Progenitor cell of endocrine pancreas (in vitro differentiated cells): Measurements from ENCODE around the gene TMEM43. TPM values are rescaled to one million over a fixed set of nuclear protein-coding genes. Genes with fewer than 3 reads are reported as not detected.
"Not testable (repeated sequence)": the region's sequence is repeated elsewhere in the genome, so short reads cannot be mapped to it uniquely, and the experiment has no call there.

Source experiments
- DNase-seq: peaks from one replicate; pipeline ENCODE4 v3.0.0; 2021; ENCODE audit warnings: low spot score; ENCODE audit not compliant: unreplicated experiment
- H3K27ac Mint-ChIP-seq: 2 replicates; pipeline ENCODE4 v1.8.0; 2021; ENCODE audit warnings: mild to moderate bottlenecking, moderate library complexity, mixed read lengths
- H3K27me3 Mint-ChIP-seq: 2 replicates; pipeline ENCODE4 v1.8.0; 2021; ENCODE audit warnings: mixed read lengths
- H3K36me3 Mint-ChIP-seq: 2 replicates; pipeline ENCODE4 v1.8.0; 2022; ENCODE audit warnings: mixed read lengths; ENCODE audit not compliant: insufficient read depth
- H3K4me1 Mint-ChIP-seq: 2 replicates; pipeline ENCODE4 v1.8.0; 2021; ENCODE audit warnings: low read depth, mixed read lengths
- H3K4me3 Mint-ChIP-seq: 2 replicates; pipeline ENCODE4 v1.8.0; 2021; ENCODE audit warnings: low read depth, mild to moderate bottlenecking, moderate library complexity, mixed read lengths
- H3K9me3 Mint-ChIP-seq: 2 replicates; pipeline ENCODE4 v1.8.0; 2021; ENCODE audit warnings: low read depth, mixed read lengths
- CTCF ChIP-seq: fragments of 200-600 bp; sonication (generic); IDR thresholded peaks from one replicate; pipeline ENCODE4 v1.5.0; 2021; ENCODE audit warnings: antibody characterized with exemption, mild to moderate bottlenecking; ENCODE audit not compliant: unreplicated experiment
- total RNA-seq: library from RNA; stranded (reverse); gene quantifications from 2 replicates; pipeline ENCODE4 v1.2.1, GENCODE V29; 2021

TMEM43 gene
- total RNA-seq, 1 donor from 2014 or later, result 40.0 TPM

GRCh38 chr3:14092464-14092863, 32.4 kb upstream of the TMEM43 start:
- H3K9me3 Mint-ChIP-seq, result peaks cover 27% of the 10 kb centered on the region
- no peaks in the 10 kb centered on the region for H3K27me3 Mint-ChIP-seq
- H3K36me3 Mint-ChIP-seq, result peaks cover 2% of the 10 kb centered on the region
- no peak for DNase-seq
- TF ChIP-seq CTCF, result no peak
- H3K27ac Mint-ChIP-seq, result no peak overlapping the region
- H3K4me1 Mint-ChIP-seq, result peaks cover 6% of the 10 kb centered on the region
- H3K4me3 Mint-ChIP-seq, result no peak overlapping the region

GRCh38 chr3:14093831-14094230, 31.0 kb upstream of the TMEM43 start:
- Mint-ChIP-seq H3K27me3 (no peaks in the 10 kb centered on the region), H3K4me1 (peaks cover 6% of the 10 kb centered on the region), H3K9me3 (peaks cover 21% of the 10 kb centered on the region), H3K27ac (no peak overlapping the region), H3K4me3 (no peak overlapping the region), H3K36me3 (peaks cover 2% of the 10 kb centered on the region)
- no peak for DNase-seq
- no peak for TF ChIP-seq CTCF

- Mint-ChIP-seq H3K9me3 (peaks cover 14% of the 10 kb centered on the region), H3K4me3 (no peak overlapping the region), H3K27ac (no peak overlapping the region)
Observed at GRCh38 chr3:14096742-14097141, 28.1 kb upstream of the TMEM43 start.

DNA sequence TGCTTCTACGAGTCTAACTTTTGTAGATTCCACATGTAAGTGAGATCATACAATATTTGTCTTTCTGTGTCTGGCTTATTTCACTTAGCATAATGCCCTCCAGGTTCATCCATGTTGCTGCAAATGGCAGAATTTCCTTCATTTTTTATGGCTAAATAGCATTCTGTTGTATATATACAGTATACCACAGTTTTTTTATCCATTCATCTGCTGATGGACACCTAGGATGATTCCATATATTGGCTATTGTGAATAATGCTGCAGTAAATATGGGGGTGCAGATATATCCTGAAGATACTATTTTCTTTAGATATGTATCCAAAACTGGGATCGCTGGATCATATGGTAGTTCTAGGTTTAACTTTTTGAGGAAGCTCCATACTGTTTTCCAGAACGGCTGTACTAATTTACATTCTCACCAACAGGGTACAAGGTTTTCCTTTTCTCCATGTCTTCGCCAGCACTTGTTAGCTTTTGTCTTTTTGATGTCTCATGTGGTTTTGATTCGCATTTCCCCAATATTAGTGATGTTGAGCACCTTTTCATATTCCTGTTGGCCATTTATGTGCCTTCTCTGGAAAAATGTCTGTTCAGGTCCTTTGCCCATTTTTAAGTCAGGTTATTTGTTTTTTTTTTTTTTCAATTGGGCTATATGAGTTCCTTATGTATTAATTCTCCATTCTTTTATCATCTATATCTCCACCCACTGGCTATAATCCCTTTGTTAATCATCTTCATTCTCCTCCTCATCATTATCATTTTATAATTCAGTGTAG, 27.0 kb upstream of the TMEM43 start:
- Mint-ChIP-seq H3K36me3 (no peaks in the 10 kb centered on the region), H3K4me1 (no peaks in the 10 kb centered on the region), H3K4me3 (no peak overlapping the region), H3K9me3 (peaks cover 14% of the 10 kb centered on the region), H3K27me3 (no peaks in the 10 kb centered on the region), H3K27ac (no peak overlapping the region)
- TF ChIP-seq CTCF, result no peak
- no peak for DNase-seq

More at GRCh38 chr3:14096742-14097141, 28.1 kb upstream of the TMEM43 start:
- Mint-ChIP-seq H3K4me1 (peaks cover 4% of the 10 kb centered on the region), H3K27me3 (no peaks in the 10 kb centered on the region), H3K36me3 (no peaks in the 10 kb centered on the region)
- no peak for DNase-seq
- no peak for TF ChIP-seq CTCF

GRCh38 chr3:14109821-14110220, 15.0 kb upstream of the TMEM43 start:
- not testable (repeated sequence) for H3K4me3 Mint-ChIP-seq, H3K4me1 Mint-ChIP-seq, H3K27me3 Mint-ChIP-seq, DNase-seq, H3K27ac Mint-ChIP-seq, H3K9me3 Mint-ChIP-seq
- H3K36me3 Mint-ChIP-seq, result peaks cover 11% of the 10 kb centered on the region

DNA sequence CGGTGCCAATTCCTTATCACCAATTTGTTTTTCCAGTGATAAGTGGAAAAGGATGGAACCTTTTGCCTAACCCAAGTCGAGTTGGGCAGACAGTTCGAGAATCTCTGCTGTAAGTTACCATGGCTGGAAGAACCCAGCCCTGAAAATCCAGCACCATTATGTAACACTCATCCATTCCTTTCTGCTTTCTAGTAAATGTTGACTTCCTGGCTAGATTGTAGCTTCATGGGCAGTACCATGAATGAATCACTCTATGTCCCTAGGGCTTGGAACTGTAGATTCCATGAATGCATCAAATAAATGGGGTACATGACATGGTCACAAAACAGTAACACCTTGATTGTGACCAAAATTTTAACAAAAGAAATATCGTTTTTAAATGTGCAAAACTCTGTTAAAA, 14.2 kb upstream of the TMEM43 start:
- Mint-ChIP-seq H3K27ac (no peak overlapping the region), H3K9me3 (no peaks in the 10 kb centered on the region), H3K27me3 (no peaks in the 10 kb centered on the region), H3K4me3 (no peak overlapping the region), H3K4me1 (peaks cover 6% of the 10 kb centered on the region), H3K36me3 (peaks cover 11% of the 10 kb centered on the region)
- no peak for DNase-seq
- no peak for TF ChIP-seq CTCF
